GM21786 (cell line): ENCODE data around the gene NKIRAS2.
"Not testable (repeated sequence)": the region's sequence is repeated elsewhere in the genome, so short reads cannot be mapped to it uniquely, and the experiment has no call there.

Source experiments
- ATAC-seq: cut with Tn5 transposase; IDR thresholded peaks from one replicate; pipeline ENCODE4 v1.9.1; 2021; ENCODE audit not compliant: unreplicated experiment

NKIRAS2 gene

GRCh38 chr17:41996855-41997164, 23.1 kb upstream of the NKIRAS2 start:
- ATAC-seq = no peak

- no peak for ATAC-seq
Observed at GRCh38 chr17:41998497-41998896, 21.4 kb upstream of the NKIRAS2 start.

- ATAC-seq = no peak
Observed at GRCh38 chr17:42000413-42001133, 19.3 kb upstream of the NKIRAS2 start.

- ATAC-seq = no peak
Observed at GRCh38 chr17:42001729-42002128, 18.2 kb upstream of the NKIRAS2 start.

GRCh38 chr17:42002175-42002791, 17.6 kb upstream of the NKIRAS2 start:
- no peak for ATAC-seq

DNA sequence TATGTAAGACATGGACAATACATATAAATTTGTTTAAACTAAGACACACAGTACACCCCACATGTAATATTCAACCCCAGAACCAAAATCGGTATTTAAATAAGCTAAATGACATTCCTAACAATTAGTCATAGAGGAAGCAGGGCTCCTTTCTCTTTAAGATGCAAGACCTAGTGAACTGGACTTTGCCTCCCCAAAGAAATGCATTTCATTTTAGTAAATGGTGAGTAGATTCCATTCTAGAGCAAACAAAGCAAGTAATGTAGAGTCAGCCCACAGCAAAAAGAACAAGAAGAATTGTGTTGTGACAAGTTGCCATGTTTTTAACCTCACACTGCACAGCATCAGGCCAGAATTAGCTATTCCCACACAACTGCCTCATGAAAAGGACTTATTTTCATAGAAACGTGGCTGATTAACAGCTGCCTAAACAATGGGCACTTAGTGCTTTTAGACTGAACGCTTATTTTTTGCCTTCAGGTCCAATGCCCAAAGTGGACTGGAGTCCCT, 17.0 kb upstream of the NKIRAS2 start:
- no peak for ATAC-seq

DNA sequence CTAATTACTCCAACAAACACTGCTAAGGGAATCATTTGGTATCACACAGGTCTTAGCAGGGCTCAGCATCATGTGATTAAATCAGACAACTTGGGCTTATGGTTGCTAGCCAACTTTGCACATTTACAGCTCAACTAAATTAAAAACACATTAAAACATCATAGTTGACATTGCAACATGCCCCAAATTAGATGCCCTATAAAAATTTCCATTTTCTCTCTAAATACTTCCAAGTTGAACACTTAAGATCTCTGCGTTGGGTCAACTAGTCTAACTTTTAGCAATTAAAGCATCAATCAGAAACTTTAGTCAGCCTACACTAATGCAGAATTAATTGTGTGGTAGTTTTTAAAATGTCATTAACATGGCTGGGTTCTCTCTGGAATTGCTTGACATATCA, 14.7 kb upstream of the NKIRAS2 start:
- no peak for ATAC-seq

DNA sequence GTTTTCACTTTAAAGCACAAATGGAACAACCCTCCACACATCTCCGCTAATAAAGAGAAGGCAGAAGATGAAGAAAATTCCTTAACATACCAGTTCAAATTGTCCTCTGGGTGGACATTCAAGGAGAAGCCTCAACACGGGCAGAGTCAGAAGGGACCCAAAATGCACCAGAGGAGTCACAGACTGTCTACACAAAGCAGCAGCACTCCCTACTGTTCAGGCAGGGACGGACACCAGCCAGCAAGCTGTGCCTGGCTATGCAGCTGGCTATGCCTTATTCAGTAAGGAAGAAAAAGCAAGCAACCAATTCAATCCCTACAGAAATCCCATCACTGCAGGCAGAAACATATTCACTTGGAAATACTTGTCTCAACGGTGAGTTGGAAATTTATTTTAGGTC, 10.7 kb upstream of the NKIRAS2 start:
- ATAC-seq = no peak

GRCh38 chr17:42010266-42010680, 9.6 kb upstream of the NKIRAS2 start:
- not testable (repeated sequence) for ATAC-seq

DNA sequence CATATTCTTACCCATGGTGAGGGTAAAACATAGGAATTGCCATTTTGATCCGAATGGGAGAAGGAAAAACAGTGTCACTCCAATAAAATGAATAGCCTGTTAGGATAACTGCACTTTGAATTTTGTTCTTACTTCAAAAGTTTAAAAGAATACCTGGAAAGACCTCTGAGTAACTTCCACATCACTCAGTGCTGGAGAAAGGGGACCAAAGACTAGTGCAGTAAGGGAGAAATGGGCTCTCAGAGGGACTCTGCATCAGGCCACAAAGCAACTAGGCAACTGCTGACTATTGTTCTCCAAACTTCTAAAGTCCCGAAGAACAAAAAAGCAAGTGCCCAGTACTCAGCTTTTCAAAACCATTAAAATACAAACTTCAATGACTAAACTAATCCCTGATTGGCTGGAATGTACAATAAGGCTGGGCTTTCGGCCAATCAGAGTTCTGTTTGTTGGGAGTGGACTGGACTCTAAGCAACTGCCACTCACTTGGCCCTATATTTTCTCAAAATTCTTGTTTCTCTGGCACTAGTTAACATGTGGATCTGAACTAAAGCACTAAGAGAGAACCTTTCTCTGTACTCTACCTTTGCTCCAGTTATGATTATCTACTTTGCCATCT, 8.9 kb upstream of the NKIRAS2 start:
- no peak for ATAC-seq

GRCh38 chr17:42012363-42012762, 7.5 kb upstream of the NKIRAS2 start:
- not testable (repeated sequence) for ATAC-seq

DNA sequence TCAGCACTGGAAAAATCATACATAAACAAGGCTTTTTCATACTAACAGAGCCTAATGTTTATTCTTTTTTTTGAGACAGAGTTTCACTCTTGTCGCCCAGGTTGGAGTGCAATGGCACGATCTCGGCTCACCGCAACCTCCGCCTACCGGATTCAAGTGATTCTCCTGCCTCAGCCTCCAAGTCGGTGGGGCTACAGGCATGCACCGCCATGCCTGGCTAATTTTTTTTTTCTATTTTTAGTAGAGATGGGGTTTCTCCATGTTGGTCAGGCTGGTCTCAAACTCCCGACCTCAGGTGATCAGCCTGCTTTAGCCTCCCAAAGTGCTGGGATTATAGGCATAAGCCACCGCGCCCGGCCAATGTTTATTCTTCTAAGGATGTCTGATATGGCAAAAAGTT, 6.2 kb upstream of the NKIRAS2 start:
- ATAC-seq = not testable (repeated sequence)

- ATAC-seq = no peak
Observed at GRCh38 chr17:42016411-42016831, 3.5 kb upstream of the NKIRAS2 start.

DNA sequence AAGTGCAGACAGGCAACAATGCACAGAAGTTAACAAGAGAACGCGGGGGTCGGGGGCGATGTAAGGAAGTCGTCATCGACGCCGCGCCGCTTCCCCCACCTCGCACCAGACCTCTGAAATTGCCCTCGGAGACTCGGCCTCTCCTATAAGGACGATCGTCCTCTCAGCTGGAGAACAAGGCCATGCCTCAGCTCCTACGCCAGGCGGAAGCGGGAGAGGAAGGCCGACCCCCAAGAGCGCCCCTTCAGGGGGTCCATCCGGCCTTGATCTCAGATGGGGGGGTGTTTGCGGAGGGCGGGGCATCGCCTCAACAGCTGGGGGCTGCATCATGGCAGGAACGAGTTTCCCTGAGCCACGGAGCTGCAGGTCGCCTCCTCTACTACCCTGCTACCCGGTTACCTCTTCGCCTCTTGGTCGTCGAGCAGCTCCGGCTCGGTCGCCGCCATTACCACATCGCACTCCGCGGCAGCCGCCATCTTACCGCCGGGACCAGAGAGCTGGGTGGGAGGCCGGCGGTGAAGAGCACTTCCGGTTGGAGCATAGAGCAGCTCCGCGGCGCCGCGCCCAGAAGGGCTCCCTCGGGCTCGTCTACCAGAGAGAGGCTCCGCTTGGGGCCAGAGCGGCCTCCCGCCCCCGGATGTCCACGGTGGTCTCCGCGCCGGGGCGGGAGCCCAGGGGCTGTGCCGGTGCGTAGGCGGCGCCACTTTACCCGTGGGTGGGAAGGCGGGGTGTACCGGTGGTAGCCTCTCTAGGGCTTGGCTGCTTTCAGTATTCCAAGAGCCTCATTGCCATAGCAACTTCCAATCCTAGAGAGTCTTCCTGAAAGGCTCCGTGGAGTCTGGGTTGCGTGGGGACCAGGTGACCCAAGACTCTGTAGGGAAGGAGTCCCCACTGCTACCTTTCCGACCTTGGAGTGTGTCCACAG, 2.7 kb upstream of the NKIRAS2 start, which contains the start of gene DNAJC7:
DNAJC7 (minus strand) TSS at position 499 of the 925 bp plus-strand sequence; CDS start at position 476, 23 bp downstream.
- ATAC-seq = peak; percentile 82

DNA sequence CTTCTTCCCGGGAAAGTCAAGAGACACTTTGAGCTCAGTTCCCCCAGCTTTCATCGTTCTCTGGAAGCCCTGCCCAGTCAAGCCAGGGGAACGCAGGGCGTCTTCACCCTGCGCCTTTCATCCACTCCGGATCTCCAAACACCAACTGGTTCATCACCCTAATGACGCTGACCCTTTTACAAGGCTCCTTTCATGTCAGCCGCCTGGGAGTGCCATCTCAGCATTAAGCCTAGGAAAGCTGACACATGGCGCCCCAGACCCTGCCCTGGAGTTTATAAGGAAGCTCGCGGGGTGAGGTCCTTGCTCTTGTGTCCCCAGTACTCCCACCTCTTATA, 2.1 kb upstream of the NKIRAS2 start:
- ATAC-seq = no peak

DNA sequence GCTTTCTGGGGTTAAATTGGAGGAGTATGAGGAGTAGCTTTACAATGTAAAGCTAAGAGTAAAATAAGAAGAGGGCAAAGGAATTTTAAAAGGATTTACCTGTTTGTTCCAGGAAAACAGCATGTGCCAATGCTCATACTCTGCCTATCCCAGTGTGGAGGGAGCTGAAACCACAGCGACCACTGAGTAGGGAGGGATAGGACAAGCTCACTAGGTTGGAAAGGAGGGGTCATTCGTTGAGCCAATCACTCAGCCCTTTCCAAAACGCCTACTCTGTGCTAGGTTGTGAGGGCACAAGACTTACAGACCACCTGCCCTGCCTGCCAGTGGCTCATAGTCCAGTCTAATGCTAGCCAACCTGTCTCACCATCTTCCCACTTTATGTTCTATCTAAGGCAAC, 1.6 kb upstream of the NKIRAS2 start:
- no peak for ATAC-seq

GRCh38 chr17:42018988-42019387, 902 bp upstream of the NKIRAS2 start:
- no peak for ATAC-seq

GRCh38 chr17:42020845-42021244, 955 bp downstream of the NKIRAS2 start:
- not testable (repeated sequence) for ATAC-seq

DNA sequence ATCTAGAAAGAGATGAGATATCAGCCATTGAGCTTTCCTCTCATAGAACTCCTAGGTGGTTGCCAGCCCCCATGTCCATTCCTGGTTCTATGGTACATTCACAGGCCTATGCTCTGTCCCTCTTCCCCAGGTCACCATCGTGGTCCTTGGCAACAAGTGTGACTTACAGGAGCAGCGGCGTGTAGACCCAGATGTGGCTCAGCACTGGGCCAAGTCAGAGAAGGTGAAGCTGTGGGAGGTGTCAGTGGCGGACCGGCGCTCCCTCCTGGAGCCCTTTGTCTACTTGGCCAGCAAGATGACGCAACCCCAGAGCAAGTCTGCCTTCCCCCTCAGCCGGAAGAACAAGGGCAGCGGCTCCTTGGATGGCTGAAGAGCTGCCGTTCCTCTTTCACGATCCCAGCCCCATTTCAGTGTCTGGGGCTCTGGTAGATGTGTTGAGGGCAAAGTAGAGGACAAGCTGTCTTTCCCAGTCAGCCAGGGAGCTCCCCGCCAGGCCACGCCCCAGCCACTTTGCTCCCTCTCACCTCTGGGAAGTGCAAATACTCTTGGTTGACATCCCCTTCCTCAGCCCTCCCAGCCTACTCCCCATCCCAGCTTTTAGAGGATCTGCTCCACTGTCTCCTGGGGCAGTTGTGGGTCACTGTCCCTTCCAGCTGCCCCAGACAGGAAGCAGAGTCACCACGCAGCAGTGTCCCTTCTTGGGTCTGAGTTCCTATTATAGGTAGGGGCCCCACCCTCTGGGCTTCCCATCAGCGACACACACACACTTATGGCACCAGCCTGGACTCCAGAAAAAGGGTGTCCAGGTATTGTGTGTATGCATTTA, 3.8 kb downstream of the NKIRAS2 start:
- ATAC-seq = no peak

- no peak for ATAC-seq
Observed at GRCh38 chr17:42025191-42025579, 5.3 kb downstream of the NKIRAS2 start.
